Colon (tissue), 2 donors: ENCODE results near the gene MYO5B.
"Not testable (repeated sequence)": the region's sequence is repeated elsewhere in the genome, so short reads cannot be mapped to it uniquely, and the experiment has no call there.

Experiments
- FAIRE-seq: peaks from 2 replicates; lab custom pipeline; 2012; peaks lifted over from hg19 to GRCh38; lab: Jason Lieb, UNC
- donor health status: control.
- donor health status: control.

Gene MYO5B

DNA sequence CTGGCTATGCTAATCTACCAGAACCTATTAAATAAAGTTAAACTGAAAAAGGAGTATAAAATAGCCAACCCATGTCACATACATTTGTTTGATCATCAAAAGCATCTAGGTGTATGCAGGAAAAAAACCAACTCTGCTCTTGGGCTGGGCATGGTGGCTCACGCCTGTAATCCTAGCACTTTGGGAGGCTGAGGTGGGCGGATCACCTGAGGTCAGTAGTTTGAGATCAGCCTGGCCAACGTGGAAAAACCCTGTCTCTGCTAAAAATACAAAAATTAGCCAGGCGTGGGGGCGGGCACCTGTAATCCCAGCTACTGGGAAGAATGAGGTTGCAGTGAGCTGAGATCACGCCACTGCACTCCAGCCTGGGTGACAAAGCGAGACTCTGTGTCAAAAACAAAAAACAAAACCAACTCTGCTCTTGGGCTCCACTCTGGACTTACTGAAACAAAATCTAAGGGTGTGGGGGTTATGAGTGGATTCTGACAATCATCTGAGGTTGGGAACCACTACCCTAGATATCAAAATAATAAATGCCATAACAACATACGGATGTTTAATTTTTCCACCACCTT lies 405.3 kb downstream of the MYO5B start:
- FAIRE-seq = not testable (repeated sequence)

DNA sequence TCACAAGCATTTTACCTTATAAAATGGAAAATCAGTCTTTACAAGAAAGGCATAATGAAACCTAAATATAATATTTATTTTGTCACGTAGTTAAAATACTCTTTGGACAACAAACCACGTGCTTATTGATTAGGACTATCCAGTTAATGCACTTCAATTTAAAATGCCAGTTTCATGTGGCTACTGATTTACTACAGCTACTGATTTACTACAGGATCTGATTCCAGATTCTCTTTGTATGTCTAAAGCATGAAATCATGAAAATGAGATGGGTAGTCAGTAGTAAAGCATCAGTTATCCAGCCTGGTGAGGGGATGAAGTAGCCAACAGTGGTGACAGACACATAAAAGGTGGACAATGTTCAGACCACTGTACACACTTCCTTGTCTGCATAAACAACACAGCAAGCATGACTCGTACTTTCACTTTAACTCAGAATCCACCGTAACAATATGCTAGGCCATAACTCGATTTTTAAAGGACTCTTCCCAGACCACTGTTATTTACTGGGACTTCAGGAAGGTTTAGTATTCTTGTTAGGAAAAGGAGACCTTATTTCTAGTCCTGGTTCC lies 406.5 kb downstream of the MYO5B start:
- no peak for FAIRE-seq

DNA sequence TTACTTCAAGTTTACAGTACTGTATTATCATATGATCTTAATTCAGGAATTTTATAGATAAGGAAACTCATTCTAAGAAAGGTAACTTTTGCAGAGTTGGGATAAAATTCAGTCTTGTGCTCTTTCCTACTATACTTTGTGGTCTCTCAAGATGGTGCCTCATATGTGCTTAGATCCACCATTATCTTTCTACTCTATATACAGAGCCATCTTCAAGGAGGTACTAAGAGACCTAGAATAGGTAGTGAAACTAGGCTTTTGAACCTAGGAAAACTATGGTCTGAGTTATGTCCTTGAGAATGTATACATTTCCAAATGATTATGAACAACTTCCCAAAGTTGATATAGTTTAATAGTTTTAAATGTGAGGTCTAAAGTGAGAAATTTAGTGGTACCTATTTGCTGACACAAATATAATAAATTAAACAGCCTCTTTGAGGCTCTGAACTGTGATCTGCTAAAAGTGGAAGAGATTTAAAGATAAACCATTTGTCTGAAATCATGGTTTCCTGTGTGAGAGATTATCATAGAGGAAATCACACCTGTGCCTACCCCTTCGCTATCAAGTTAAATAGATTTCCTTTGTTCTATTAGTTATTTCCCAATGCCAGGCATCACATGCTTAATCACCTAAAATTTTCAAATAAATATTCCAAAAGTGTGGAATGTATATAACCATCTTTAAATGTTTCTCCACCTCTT lies 408.8 kb downstream of the MYO5B start:
- FAIRE-seq = no peak

DNA sequence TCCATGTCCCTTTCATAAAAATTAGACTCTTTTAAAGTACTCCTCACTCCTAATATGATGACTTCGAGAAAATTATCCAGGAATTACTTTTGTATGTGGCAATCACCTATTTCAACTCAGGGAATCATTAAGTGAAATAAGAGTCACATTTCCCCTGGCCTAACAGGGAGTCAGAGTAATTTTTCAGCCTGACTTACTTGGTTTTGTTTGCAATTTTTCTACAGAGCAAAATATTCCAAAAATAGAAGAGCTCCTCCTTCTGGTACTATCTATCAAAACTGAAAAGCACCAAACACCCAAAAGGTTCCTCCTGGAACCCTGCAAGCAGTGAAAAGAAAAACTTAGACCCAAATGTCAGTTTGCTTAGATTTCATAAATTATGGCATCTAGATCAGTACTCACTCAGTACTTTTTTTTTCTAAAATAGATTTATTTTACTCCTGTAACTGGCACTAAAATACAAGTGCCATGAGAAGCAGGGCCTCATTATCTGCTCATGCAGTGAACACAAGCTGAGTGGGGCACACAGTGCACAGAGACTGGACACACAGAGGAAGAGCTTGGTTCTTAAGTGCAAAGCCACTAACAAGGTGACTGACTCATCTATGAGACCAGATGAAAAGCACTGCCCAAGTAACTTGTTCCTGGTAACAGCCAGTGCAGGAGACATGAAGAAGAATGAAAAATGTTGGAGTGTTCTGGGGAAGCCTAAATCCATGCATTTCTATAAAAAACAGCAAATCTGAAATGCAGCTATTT lies 410.3 kb downstream of the MYO5B start:
- no peak for FAIRE-seq

DNA sequence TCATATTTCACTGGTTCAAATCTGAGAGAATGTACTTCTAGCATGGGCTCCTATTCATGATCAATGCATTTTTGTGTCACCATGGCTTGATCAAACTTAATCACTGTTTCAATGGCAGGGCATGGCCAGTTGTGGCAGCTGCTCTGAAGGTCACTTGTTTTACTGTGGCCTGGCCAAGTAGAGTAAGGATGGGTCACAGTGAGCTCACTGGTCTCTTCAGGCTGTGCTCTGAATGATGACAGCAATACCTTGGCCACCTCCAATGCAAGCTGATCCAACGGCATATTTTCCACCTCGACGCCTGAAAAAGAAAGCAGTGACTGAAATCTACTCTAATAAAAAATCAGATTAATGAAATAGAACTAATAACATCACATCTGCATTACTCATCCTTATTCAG lies 411.3 kb downstream of the MYO5B start:
- FAIRE-seq = not testable (repeated sequence)

DNA sequence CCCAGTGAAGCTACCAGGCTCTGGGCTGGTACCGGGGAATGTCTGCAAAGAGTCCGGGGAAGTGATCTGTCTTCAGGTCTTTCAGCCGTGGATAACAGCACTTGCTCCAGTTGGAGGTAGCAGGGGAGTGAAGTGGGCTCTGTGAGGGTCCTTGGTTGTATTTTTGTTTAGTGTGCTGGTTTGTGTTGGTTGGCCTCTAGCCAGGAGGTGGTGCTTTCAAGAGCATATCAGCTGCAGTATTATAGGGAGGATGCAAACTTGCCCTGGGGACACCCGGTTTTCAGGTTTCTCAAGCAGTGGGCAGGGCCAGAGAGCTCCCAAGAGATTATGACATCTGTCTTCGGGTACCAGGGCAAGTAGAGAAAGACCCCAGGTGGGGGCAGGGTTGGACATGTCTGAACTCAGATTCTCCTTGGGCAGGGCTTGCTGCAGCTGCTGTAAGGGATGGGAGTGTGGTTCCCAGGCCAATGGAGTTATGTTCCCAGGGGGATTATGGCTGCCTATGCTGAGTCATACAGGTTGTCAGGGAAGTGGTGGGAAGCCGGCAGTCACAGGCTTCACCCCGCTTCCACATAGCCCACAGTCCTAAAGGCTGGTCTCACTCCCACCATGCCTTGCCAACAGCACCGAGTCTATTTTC lies 416.0 kb downstream of the MYO5B start:
- FAIRE-seq = no peak
